ENCODE results near the gene ANKHD1.

DNA sequence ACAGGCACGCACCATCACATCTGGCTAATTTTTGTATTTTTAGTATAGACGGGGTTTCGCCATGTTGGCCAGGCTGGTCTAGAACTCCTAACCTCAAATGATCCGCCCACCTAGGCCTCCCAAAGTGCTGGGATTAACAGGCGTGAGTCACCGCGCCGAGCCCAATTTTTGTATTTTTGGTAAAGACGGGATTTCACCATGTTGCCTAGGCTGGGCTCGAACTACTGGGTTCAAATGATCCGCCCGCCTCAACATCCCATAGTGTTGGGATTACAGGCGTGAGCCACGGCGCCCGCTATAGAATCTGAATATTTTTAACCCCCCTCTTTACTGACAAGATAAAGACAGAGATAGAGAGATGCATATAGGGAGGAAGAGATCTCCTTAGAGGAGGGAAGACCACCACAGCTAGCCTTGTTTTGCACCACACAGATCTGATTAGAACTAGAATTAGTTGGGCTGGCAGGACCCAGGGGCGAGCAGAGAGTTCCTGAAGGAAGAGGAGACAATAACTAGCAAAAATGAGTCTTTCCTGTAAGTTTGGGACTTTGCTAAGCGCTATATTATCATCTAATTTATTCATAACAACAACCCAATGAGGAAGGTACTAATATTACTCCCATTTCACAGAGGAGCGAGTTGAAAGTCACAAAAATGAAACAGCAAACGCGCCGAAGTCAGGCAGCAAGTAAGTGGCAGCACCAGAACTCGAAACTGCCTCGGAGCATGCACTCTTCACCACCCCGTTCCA is 1.5 kb upstream of the ANKHD1 start:
- TF ChIP-seq, protein P1, sequence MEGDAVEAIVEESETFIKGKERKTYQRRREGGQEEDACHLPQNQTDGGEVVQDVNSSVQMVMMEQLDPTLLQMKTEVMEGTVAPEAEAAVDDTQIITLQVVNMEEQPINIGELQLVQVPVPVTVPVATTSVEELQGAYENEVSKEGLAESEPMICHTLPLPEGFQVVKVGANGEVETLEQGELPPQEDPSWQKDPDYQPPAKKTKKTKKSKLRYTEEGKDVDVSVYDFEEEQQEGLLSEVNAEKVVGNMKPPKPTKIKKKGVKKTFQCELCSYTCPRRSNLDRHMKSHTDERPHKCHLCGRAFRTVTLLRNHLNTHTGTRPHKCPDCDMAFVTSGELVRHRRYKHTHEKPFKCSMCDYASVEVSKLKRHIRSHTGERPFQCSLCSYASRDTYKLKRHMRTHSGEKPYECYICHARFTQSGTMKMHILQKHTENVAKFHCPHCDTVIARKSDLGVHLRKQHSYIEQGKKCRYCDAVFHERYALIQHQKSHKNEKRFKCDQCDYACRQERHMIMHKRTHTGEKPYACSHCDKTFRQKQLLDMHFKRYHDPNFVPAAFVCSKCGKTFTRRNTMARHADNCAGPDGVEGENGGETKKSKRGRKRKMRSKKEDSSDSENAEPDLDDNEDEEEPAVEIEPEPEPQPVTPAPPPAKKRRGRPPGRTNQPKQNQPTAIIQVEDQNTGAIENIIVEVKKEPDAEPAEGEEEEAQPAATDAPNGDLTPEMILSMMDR (conservative IDR thresholded peaks at IDR 0.05; ENCODE audit: low read length) = no peak
- TF ChIP-seq EZH2phosphoT487 (IDR thresholded peaks at IDR 0.05; ENCODE audit: borderline replicate concordance) = no peak

Data from Loucy (cell line).